HepG2 (cell line): Measurements from ENCODE around the gene BOD1. TPM values are rescaled to one million over a fixed set of nuclear protein-coding genes. Genes with fewer than 3 reads are reported as not detected.

Source experiments
- ATAC-seq: fragments of 200-7000 bp; cut with Tn5 transposase; 3 replicates; pipeline ENCODE4 v1.9.1; 2020; ENCODE audit warnings: mild to moderate bottlenecking, moderate library complexity
- BruUV-seq: library from RNA; stranded (reverse); fragments of 400-500 nt; replicated peaks from 2 replicates; lab custom pipeline; 2021; lab: Mats Ljungman, UMichigan
- CTCF ChIA-PET: fragments of 300-600 bp; formaldehyde crosslinking; extraction: SDS; loops from one replicate; lab custom pipeline; 2021; ENCODE audit warnings: low total read pairs, inconsistent platforms, low intra/inter-chr PET ratio; lab: Yijun Ruan, JAX
- POLR2A ChIA-PET: fragments of 350-600 bp; sonication (Branson Sonifier 250); formaldehyde crosslinking; loops from one replicate; lab custom pipeline; 2020; ENCODE audit warnings: antibody characterized with exemption, inconsistent platforms; lab: Yijun Ruan, JAX
- DNase-seq: peaks from one replicate; pipeline ENCODE4 v3.0.0-alpha.2; 2015; ENCODE audit warnings: low spot score
- FAIRE-seq: peaks from 3 replicates; lab custom pipeline; 2011; peaks lifted over from hg19 to GRCh38; lab: Jason Lieb, UNC
- H2AFZ ChIP-seq: one replicate; pipeline ENCODE4 v1.6.1; 2011; ENCODE audit warnings: low read length, inconsistent platforms
- H3K27ac ChIP-seq: fragments of 300-600 bp; 3 replicates; pipeline ENCODE4 v1.8.0; 2011; ENCODE audit warnings: mixed run types, mild to moderate bottlenecking, mixed read lengths, low read length, inconsistent platforms; ENCODE audit not compliant: insufficient read depth; ENCODE audit errors: extremely low read length
- H3K27me3 ChIP-seq, 2 experiments: fragments of 200-600 bp in 1 of 2; 2 replicates in 1 of 2; 3 replicates in 1 of 2; pipeline versions ENCODE4 v1.6.0 to v1.8.0; 2011; ENCODE audit warnings: low read length in 2 of 2, mild to moderate bottlenecking in 2 of 2, moderate library complexity in 2 of 2, inconsistent platforms in 1 of 2; ENCODE audit not compliant: insufficient read depth in 2 of 2, control insufficient read depth in 1 of 2
- H3K36me3 ChIP-seq, 2 experiments: fragments of 200-600 bp in 1 of 2; replicated peaks in 1 of 2; 2 replicates in 1 of 2; 3 replicates in 1 of 2; pipeline versions ENCODE4 v1.5.1 to v1.8.0; 2011; ENCODE audit warnings: low read length in 2 of 2, inconsistent platforms in 1 of 2; ENCODE audit not compliant: insufficient read depth in 2 of 2, control insufficient read depth in 1 of 2
- H3K4me1 ChIP-seq: 2 replicates; pipeline ENCODE4 v1.5.1; 2012; ENCODE audit warnings: low read length, inconsistent platforms; ENCODE audit not compliant: insufficient read depth
- H3K4me2 ChIP-seq: 2 replicates; pipeline ENCODE4 v1.6.0; 2011; ENCODE audit warnings: low read depth, low read length, inconsistent platforms
- H3K4me3 ChIP-seq, 3 experiments: fragments of 200-600 bp in 1 of 3; sonication (generic), shearing (Covaris generic) in 1 of 3; replicated peaks in 1 of 3; 2 replicates each; pipeline ENCODE4 v1.5.1; 2011 to 2016; ENCODE audit warnings: low read length in 3 of 3, inconsistent platforms in 2 of 3, low read depth in 2 of 3, mild to moderate bottlenecking in 2 of 3, control low read depth in 1 of 3, mixed read lengths in 1 of 3; ENCODE audit not compliant: insufficient read depth in 1 of 3
- H3K79me2 ChIP-seq: one replicate; pipeline ENCODE4 v1.6.1; 2011; ENCODE audit warnings: low read length, inconsistent platforms; ENCODE audit not compliant: insufficient read depth
- H3K9ac ChIP-seq: 2 replicates; pipeline ENCODE4 v1.6.0; 2011; ENCODE audit warnings: mild to moderate bottlenecking, low read depth, low read length, inconsistent platforms; ENCODE audit not compliant: insufficient read depth
- H3K9me3 ChIP-seq: 2 replicates; pipeline ENCODE4 v1.5.1; 2012; ENCODE audit warnings: mild to moderate bottlenecking, low read length
- H4K20me1 ChIP-seq: 2 replicates; pipeline ENCODE4 v1.6.0; 2011; ENCODE audit warnings: inconsistent platforms, mild to moderate bottlenecking, low read length, moderate library complexity; ENCODE audit not compliant: insufficient read depth
- CBX5 ChIP-seq: sonication (generic); formaldehyde crosslinking; IDR thresholded peaks from 2 replicates; pipeline ENCODE4 v1.4.0; 2020; ENCODE audit warnings: missing genetic modification reagents, borderline replicate concordance
- CEBPB ChIP-seq: IDR thresholded peaks from 2 replicates; pipeline ENCODE4 v1.6.1; 2011; ENCODE audit warnings: low read depth, low read length, improper control_type of control experiment, borderline replicate concordance
- CERS6 ChIP-seq: sonication (generic); formaldehyde crosslinking; IDR thresholded peaks from 2 replicates; pipeline ENCODE4 v1.5.0; 2020; ENCODE audit warnings: missing genetic modification reagents
- HHEX ChIP-seq: IDR thresholded peaks from 2 replicates; pipeline ENCODE4 v1.6.1; 2016; ENCODE audit warnings: control low read depth
- KLF16 ChIP-seq, 2 experiments: sonication (generic) in 1 of 2; formaldehyde crosslinking in 1 of 2; IDR thresholded peaks; 2 replicates each; pipeline versions ENCODE4 v1.6.1 to v1.8.0; 2016 to 2023; ENCODE audit warnings: missing genetic modification reagents in 2 of 2, missing compliant biosample characterization in 1 of 2
- MED1 ChIP-seq: sonication (generic); formaldehyde crosslinking; IDR thresholded peaks from 2 replicates; pipeline ENCODE4 v1.4.0; 2020; ENCODE audit warnings: missing genetic modification reagents
- NKX3-1 ChIP-seq: sonication (generic); formaldehyde crosslinking; IDR thresholded peaks from 2 replicates; pipeline ENCODE4 v1.5.0; 2020; ENCODE audit warnings: missing genetic modification reagents
- RAD21 ChIP-seq: fragments of 450-650 bp; formaldehyde crosslinking; IDR thresholded peaks from 2 replicates; pipeline ENCODE4 v1.5.0; 2020; ENCODE audit warnings: mild to moderate bottlenecking
- SMARCE1 ChIP-seq: fragments of 450-650 bp; IDR thresholded peaks from 2 replicates; pipeline ENCODE4 v1.6.1; 2017; ENCODE audit warnings: borderline replicate concordance
- TRIM24 ChIP-seq: sonication (generic); formaldehyde crosslinking; IDR thresholded peaks from 2 replicates; pipeline ENCODE4 v1.8.0; 2022; ENCODE audit warnings: mild to moderate bottlenecking, missing genetic modification reagents
- ZBTB43 ChIP-seq: sonication (generic); formaldehyde crosslinking; conservative IDR thresholded peaks from 2 replicates; pipeline ENCODE4 v1.4.0; 2020; ENCODE audit warnings: missing genetic modification reagents
- ZNF180 ChIP-seq: sonication (generic); formaldehyde crosslinking; IDR thresholded peaks from 2 replicates; pipeline ENCODE4 v1.4.0; 2020; ENCODE audit warnings: low read depth, missing genetic modification reagents, borderline replicate concordance
- ZNF549 ChIP-seq: sonication (generic); formaldehyde crosslinking; IDR thresholded peaks from 2 replicates; pipeline ENCODE4 v1.5.0; 2020; ENCODE audit warnings: missing genetic modification reagents
- ZNF605 ChIP-seq: sonication (generic); formaldehyde crosslinking; IDR thresholded peaks from 2 replicates; pipeline ENCODE4 v1.8.0; 2022; ENCODE audit warnings: mild to moderate bottlenecking, missing genetic modification reagents
- ZNF614 ChIP-seq: IDR thresholded peaks from 2 replicates; pipeline ENCODE4 v1.6.1; 2018; ENCODE audit warnings: missing biosample characterization, missing genetic modification reagents, inconsistent platforms, borderline replicate concordance
- ZNF619 ChIP-seq: sonication (generic); formaldehyde crosslinking; IDR thresholded peaks from 2 replicates; pipeline ENCODE4 v1.4.0; 2020; ENCODE audit warnings: mild to moderate bottlenecking, missing genetic modification reagents
- ZNF792 ChIP-seq: IDR thresholded peaks from 2 replicates; pipeline ENCODE4 v1.6.1; 2016
- WGBS: methylation state at CpG from one replicate; pipeline ENCODE4 v1.1.6; 2017; ENCODE audit warnings: low lambda C conversion rate; 5-methylcytosine and 5-hydroxymethylcytosine counted together
- in situ Hi-C: cut with HindIII; loops from 2 replicates; pipeline ENCODE4 v1.10.0; 2017; ENCODE audit warnings: low pct_unique_long_range_greater_than_20kb; ENCODE audit not compliant: extremely low pct_ligation_motif_present
- intact Hi-C: fragments of 100-400 bp; cut with micrococcal nuclease; formaldehyde crosslinking; loops from one replicate; pipeline ENCODE4 v1.10.0; 2022; ENCODE audit not compliant: unreplicated experiment
- polyA plus RNA-seq, 8 experiments: library from polyadenylated mRNA; depleted of rRNA in 3 of 8; stranded (reverse) in 7 of 8; unstranded in 1 of 8; fragments of >200 nt; fragmentation: Illumina TruSeq in 4 of 8; extraction: Trizol in 4 of 8; gene quantifications; 2 replicates each; pipeline versions ENCODE4 v1.2.1 to v1.2.3, GENCODE V29; 2011 to 2016; ENCODE audit warnings: low read depth in 4 of 8, missing spikeins in 1 of 8, mixed read lengths in 1 of 8; ENCODE audit not compliant: insufficient read depth in 1 of 8
- total RNA-seq, 5 experiments: library from RNA; depleted of rRNA; stranded (reverse); fragments of >200 nt; fragmentation: Illumina TruSeq; extraction: Trizol; gene quantifications; 2 replicates each; pipeline ENCODE4 v1.2.3, GENCODE V29; 2016; ENCODE audit warnings: low read depth in 1 of 5
- TF ChIP-seq, protein P1 (sequence below): sonication (generic); formaldehyde crosslinking; IDR thresholded peaks from 2 replicates; pipeline ENCODE4 v1.5.0; 2020; ENCODE audit warnings: missing genetic modification reagents
- TF ChIP-seq, protein P2 (sequence below): sonication (generic); formaldehyde crosslinking; conservative IDR thresholded peaks from 2 replicates; pipeline ENCODE4 v1.8.1; 2023; ENCODE audit warnings: missing genetic modification reagents

The BOD1 gene
- total and polyA plus RNA-seq, 2 of the 13 experiments (the other 11 are each of a cell fraction or from before 2014, with no cell fraction given) = 81.5 to 103 TPM

DNA sequence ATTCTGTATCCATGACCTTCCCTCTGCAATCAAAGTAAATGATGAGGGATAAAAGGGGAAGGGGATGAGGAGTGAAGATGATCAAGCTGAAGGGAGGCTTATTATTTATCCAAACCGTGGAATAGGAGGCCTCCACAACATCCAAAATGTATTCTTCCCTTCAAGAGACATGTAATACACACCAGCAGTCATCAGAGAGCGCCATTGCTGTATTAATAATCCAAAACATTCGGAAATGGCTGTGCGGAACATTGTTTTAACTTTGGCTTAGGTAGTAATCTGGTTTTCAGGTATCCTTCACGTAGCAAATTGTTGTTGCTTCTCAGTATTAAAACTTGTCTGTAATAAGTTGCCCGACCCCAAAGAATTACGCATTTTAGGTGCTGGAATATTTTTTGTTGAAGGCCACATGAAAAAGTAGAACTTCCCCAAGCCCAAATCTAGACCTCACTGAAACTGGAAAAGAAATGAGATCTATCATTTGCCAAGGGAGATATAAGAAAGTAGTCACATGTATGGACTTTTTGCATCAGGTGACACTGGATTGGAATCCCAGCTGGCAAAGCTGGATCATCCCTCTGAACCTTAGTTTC lies 2.6 kb upstream of the BOD1 start:
- ChIA-PET CTCF (interaction anchor here (0.7 to 2.8 kb wide), 5 partner anchors 114 to 365 kb away, joined by 3 to 25 read pairs (median 4); no protein-coding TSS in a partner anchor), POLR2A (interaction anchor here (1.3 kb wide), 1 partner anchor 350 kb away, joined by 3 read pairs; no protein-coding TSS in a partner anchor)
- Histone ChIP-seq H3K4me1 (peaks cover 69% of the 10 kb centered on the region), H3K27me3 (no peaks in the 10 kb centered on the region; a peak in 1 of 5 replicates), H3K4me2 (peak overlapping the region; percentile 39), H3K36me3 (no peaks in the 10 kb centered on the region), H4K20me1 (peaks cover 16% of the 10 kb centered on the region), H2AFZ (no peak overlapping the region), H3K4me3 (no peak overlapping the region), H3K79me2 (peaks cover 20% of the 10 kb centered on the region), H3K9me3 (no peaks in the 10 kb centered on the region), H3K9ac (no peak overlapping the region), H3K27ac (no peak overlapping the region)
- DNase-seq = peak; percentile 54
- WGBS = 4% methylated on average over 7 of the region's 7 CpGs
- no peak for ATAC-seq
- peak; percentile 81 for FAIRE-seq
- intact Hi-C loops = loop anchor here (1.0 to 5.0 kb wide), 6 partner anchors 143 to 694 kb away; partner anchors contain the start of gene CPEB4
- no TSS peak for BruUV-seq
- in situ Hi-C loops = loop anchor here (5.0 to 10.0 kb wide), 2 partner anchors 353 to 696 kb away; no protein-coding TSS in a partner anchor
- TF ChIP-seq ZBTB43 = no peak
- TF ChIP-seq CBX5 = no peak
- TF ChIP-seq MED1 (CRISPR knock-in tag) = 0 out of 2 replicates have a peak, but pooled peaks have one; percentile 32
- no peak for TF ChIP-seq ZNF619 (CRISPR knock-in tag)
- TF ChIP-seq CEBPB = no peak
- peak; percentile 90 for TF ChIP-seq RAD21
- TF ChIP-seq NKX3-1 (CRISPR knock-in tag) = no peak
- TF ChIP-seq, protein P1, sequence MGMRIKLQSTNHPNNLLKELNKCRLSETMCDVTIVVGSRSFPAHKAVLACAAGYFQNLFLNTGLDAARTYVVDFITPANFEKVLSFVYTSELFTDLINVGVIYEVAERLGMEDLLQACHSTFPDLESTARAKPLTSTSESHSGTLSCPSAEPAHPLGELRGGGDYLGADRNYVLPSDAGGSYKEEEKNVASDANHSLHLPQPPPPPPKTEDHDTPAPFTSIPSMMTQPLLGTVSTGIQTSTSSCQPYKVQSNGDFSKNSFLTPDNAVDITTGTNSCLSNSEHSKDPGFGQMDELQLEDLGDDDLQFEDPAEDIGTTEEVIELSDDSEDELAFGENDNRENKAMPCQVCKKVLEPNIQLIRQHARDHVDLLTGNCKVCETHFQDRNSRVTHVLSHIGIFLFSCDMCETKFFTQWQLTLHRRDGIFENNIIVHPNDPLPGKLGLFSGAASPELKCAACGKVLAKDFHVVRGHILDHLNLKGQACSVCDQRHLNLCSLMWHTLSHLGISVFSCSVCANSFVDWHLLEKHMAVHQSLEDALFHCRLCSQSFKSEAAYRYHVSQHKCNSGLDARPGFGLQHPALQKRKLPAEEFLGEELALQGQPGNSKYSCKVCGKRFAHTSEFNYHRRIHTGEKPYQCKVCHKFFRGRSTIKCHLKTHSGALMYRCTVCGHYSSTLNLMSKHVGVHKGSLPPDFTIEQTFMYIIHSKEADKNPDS (CRISPR knock-in tag) = no peak
- no peak for TF ChIP-seq ZNF180 (CRISPR knock-in tag)
- no peak for TF ChIP-seq HHEX
- no peak for TF ChIP-seq ZNF614 (CRISPR knock-in tag)
- no peak for TF ChIP-seq ZNF605 (CRISPR knock-in tag)
- no peak for TF ChIP-seq CERS6 (CRISPR knock-in tag)
- TF ChIP-seq, protein P2, sequence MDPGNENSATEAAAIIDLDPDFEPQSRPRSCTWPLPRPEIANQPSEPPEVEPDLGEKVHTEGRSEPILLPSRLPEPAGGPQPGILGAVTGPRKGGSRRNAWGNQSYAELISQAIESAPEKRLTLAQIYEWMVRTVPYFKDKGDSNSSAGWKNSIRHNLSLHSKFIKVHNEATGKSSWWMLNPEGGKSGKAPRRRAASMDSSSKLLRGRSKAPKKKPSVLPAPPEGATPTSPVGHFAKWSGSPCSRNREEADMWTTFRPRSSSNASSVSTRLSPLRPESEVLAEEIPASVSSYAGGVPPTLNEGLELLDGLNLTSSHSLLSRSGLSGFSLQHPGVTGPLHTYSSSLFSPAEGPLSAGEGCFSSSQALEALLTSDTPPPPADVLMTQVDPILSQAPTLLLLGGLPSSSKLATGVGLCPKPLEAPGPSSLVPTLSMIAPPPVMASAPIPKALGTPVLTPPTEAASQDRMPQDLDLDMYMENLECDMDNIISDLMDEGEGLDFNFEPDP (CRISPR knock-in tag) = no peak
- no peak for TF ChIP-seq TRIM24 (CRISPR knock-in tag)
- TF ChIP-seq KLF16 (CRISPR knock-in tag; IDR thresholded peaks at IDR 0.05) = 0 out of 4 replicates have a peak, but pooled peaks of 1 of the 2 experiments have one; percentile 29
- TF ChIP-seq SMARCE1 = no peak
- TF ChIP-seq ZNF549 (CRISPR knock-in tag) = no peak
- no peak for TF ChIP-seq ZNF792 (CRISPR knock-in tag)
